GM12801 (cell line): ENCODE results near the gene CEP20.

ENCODE experiments used
- TF ChIP-seq, protein P1 (sequence below): IDR thresholded peaks from one replicate; pipeline ENCODE4 v1.5.1; 2011; ENCODE audit warnings: control low read depth; ENCODE audit not compliant: insufficient read length; ENCODE audit errors: extremely low read depth

The CEP20 gene

DNA sequence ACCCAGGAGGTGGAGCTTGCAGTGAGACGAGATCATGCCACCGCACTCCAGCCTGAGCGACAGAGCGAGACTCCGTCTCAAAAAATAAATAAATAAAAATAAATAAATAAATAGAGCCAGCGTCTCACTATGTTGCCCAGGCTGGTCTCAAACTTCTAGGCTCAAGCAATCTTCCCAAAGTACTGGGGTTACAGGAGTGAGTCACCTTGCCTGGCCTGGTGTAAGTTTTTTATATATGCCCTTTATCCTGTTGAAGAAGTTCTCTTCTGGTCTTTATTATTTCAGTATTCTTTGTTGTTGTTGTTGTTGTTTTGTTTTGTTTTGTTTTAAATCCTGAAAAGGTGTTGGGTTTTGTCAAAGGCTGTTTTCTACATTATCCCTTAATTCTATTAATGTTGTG, 30.9 kb upstream of the CEP20 start:
- TF ChIP-seq, protein P1, sequence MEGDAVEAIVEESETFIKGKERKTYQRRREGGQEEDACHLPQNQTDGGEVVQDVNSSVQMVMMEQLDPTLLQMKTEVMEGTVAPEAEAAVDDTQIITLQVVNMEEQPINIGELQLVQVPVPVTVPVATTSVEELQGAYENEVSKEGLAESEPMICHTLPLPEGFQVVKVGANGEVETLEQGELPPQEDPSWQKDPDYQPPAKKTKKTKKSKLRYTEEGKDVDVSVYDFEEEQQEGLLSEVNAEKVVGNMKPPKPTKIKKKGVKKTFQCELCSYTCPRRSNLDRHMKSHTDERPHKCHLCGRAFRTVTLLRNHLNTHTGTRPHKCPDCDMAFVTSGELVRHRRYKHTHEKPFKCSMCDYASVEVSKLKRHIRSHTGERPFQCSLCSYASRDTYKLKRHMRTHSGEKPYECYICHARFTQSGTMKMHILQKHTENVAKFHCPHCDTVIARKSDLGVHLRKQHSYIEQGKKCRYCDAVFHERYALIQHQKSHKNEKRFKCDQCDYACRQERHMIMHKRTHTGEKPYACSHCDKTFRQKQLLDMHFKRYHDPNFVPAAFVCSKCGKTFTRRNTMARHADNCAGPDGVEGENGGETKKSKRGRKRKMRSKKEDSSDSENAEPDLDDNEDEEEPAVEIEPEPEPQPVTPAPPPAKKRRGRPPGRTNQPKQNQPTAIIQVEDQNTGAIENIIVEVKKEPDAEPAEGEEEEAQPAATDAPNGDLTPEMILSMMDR = no peak

DNA sequence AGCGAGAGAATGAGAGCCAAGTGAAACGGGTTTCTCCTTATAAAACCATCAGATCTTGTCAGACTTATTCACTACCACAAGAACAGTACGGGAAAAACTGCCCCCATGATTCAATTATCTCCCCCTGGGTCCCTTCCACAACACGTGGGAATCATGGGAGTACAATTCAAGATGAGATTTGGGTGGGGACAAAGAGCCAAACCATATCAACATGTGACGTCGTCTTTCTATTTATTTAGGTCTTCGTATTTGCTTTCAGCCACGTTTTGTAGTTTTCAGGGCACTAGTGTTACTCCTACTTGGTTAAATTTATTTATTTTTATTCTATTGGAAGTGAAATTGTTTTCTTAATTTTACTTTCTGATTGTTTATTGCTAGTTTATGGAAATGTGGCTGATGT, 27.9 kb upstream of the CEP20 start:
- TF ChIP-seq, protein P1 = no peak

DNA sequence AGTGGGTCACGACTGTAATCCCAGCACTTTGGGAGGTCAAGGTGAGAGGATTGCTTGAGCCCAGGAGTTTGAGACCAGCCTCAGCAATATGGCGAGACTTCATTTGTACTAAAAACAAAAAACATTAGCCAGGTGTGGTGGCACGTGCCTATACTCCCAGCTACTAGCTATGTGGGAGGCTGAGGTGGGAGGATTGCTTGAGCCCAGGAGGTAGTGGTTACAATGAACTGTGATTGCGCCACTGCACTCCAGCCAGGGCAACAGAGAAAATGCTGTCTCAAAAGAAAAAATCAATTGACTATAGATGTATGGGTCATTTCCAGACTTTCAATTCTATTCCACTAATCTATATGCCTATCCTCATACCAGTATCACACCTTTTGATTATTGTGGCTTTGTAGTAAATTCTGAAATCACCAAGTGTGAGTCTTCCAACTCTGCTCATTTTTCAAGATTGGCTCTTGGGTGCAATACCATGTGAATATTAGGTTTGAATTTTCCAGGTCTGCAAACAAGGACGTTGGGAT, 27.2 kb upstream of the CEP20 start:
- TF ChIP-seq, protein P1 = no peak

DNA sequence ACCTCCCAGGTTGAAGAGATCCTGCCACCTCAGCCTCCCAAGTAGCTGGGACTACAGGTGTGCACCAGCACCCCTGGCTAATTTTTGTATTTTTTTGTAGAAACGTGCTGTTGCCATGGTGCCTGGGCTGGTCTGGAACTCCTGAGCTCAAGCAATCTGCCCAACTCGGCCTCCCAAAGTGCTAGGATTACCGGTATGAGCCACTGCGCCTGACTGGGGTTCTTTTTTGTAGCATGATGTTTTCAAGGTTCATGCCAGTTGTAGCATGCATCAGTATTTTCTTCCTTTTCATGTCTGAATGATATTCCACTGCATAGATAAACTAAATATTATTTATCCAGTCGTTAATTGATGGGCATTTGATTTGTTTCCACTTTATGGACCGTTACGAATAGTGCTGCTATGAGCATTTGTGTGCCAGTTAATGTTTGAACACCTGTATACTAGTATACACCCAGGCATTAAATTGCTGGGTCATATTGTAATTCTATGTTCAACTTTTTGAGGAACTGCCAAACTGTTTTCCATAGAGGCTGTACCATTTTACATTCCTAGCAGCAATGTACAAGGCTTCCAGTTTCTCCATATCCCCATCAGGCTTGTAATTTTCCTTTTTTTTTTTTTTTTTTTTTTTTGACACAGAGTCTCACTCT, 24.8 kb upstream of the CEP20 start:
- TF ChIP-seq, protein P1 = no peak

DNA sequence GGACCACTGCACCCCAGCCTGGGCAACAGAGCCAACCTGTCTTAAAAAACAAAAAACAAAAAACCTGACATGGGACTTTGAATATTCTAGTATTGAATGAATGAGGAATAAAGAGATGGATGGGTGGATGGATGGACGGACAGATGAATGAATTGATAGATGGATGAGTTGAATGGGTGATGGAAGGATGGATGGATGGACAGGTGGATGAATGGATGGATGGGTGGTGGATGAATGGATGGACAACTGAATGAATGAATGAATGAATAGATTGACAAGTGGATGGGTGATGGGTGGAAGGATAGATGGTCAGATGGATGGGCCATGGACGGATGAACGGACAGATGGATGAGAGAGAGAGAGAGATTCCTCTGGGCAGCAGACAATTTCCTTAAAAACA, 22.8 kb upstream of the CEP20 start:
- TF ChIP-seq, protein P1 = no peak

DNA sequence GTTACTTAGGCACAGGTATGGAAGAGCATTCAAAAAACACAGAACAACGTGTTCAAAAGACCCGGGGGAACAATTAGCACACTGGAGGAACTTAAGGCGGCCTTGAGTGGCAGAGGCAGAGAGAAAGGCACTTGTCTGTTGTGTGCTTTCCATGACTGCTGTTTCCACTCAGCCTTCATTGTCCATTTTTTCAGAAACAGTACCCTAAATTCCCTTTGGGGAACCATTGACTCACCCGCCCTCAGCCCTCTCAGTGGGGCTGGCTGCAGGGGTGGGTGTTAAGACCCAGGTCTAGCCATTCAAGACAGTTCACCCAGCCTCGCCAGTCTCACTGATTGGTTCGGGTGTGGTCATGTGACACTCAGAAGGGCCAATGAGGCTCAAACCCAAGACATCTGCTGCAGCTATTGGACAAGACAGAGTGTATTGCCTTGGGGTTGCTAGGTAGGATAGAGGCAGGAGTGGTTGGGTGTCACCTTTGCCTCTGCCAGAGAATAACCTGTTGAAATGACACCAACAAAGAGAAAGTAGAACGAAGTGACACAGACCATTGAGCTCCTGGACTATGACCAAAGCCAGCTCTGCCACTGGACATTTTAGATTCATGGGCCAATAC, 19.6 kb upstream of the CEP20 start:
- TF ChIP-seq, protein P1 = no peak

DNA sequence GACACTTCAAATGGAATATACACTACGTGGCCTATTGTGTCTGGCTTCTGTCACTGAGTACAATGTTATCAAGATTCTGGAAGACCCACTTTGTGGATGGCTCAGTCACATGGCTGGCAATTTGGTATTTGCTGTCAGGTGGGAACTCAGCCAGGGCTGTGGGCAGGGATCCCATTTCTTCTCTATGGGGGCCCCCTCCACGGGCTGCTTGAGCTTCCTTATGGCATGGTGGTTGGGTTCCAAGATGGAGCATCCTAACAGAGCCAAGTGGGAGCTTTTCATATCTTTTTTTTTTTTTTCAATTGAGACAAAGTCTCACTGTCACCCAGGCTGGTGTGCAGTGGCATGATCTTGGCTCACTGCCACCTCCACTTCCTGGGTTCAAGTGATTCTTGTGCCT, 18.0 kb upstream of the CEP20 start:
- TF ChIP-seq, protein P1 = no peak
